Measurements from ENCODE around the gene NEDD4L.

Gene NEDD4L

DNA sequence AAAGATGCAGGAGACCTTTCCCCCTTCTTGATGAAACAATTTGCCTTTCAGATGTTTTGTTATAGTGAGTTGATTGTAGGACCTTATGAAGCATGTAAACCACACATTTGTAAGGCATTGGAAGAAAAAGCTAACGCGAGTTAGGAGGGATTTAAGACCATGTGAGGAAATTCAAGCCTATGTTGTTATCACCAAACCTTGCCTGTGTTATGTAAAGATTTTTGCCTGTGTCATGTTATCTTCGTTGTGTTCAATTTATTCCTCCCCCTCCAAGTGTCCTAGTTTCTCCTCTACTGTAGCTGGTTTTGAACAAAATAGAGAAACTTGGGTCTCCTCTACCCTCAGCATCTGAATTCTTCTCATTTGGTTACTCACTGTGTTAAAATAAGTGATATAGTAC is 173.0 kb downstream of the NEDD4L start:
- no peak for DNase-seq

DNA sequence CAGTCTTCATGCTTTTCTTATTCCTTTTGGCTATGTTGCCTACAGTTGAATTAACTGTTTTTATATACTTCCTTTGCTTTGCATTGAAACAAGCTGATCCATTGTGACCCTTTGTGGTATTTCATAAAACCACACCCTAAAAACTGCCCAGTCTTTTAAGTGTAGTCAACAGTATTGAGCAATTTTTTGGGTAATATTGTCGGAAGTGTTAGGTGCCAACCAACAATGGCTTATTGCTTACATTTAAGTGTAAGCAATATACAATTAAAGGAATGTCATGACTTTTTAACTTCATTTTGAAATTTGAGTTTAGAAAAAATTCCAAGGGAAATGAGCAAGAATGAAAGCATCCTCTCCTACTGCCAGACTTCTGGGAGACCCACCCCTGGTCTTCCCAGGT is 174.1 kb downstream of the NEDD4L start:
- no peak for DNase-seq

DNA sequence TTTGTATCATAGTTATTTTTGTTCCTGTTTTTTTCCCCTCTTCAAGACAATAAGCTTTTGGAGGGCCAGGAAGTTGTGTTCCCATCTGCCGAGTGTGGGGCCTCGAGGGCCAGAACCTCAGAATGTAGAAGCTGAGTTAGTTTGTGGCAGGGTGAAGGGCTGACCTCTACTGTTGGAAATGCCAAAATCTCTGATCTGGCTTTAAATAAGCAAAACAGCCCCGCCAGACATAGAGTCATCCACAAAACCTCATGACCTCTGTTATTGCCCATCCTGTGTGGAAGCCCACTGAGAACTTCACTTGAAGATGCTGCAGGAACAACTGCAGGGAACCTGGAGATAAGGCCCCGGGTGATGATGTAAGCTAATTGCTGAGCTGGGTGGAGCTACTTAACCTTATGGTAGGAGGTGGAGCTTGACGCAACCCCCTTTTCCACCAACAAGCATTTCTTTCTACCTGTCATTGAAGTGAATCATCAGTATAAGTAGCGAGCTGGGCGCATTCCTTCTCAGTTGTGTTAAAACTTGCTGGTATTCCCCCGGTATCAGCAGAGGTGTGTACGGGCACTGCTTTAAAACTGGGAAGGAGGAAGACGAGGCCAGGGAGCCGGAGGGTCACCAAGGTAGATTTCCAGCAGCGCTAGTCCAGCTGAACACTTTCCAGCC is 177.2 kb downstream of the NEDD4L start:
- DNase-seq: no peak

DNA sequence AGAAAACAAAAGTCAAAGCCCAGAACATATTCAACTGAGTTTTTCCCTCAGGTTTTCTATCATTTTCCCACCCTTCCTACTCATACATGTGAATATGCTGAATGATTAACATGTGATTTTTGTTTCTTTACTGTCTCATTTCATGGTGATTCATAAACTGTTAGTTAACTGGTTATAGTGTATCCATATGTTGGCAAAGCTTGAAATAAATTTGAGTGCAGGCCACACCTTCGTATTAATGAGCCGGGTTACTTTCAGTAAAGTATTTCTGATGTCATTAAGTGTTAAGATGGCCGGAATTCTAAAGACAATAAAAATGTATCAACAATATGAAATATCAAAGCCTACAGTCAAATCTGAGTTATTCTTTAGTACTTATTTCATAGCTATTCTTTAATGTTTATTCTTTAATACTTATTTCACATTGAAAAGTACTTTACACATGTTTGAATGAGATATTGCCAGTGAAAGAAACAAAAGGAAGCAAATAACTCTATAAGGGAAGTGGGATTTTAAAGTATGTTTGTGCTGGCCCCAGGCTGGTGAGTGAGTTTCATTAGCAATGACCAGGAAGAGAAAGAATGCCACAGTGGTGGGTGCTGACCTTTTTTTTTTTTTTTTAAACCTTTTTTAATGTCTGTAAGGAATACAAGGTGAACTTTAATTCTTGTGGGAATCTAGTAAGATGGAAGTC is 178.6 kb downstream of the NEDD4L start:
- no peak for DNase-seq

DNA sequence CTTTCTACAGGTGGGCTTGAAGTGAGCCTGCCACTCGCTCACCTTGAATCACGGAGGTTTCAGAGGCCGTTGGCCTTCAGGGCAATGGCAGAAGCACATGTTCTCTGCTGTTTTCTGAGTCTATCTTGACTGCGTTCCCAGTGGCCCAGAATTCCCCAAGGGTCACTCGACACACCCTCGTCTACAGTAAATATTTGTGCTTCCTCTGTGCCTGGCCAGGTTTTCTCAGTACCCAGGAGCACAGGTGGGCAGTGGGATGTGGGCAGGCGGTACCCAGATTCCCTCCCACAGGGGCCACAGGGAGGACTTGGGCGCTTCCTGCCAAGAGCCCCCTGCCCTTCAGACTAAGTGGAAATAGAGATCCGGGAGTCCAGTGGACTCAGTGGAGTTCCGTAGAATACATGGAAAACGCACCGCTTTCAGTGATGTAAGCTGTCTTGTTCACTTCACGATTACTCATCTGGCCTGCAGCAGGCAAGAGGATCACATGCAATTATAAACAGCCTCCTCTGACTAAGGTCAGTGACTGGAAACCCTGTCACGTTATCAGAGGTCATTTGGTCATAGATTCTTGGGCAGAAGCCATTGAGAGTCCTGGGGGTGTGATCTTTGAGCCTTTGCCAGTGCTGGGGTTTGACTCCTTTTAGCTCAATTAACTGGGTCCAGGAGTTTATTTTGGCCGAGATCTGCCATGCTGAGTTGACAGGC is 179.8 kb downstream of the NEDD4L start:
- DNase-seq: no peak

DNA sequence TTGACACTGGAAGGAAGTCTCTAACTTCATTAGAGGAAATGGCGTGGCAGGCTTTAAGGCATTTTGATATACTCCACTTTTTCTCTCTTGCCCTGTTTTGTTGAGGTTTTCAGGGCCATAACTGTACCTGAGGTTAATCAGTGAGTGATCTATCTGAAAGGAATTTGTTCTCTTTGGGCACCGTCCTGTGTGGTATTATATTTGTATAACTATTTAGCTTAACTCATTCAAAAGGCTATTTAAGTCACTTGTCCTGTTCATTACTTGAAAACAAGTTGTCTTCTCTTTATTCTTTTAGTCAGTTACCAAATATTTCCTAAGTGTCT is 180.4 kb downstream of the NEDD4L start:
- DNase-seq: no peak

DNA sequence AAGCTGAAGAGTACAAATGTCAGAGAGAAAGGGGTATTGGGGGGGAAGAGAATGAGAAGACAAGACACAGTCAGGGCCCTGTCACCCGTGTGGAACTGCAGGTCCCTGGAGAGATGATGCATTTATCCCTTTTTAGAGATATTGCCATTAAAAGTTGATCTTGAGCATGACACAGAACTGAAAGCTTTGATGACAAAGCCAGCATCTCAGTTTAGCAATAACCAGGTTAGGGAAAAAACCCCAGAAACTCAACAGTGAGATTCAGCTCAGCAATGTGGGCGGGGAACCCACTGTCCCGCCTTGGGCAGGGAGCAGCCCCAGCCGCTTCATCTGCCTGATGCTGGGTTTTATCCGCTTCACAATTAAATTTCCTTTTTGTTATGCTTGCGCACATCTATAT is 181.1 kb downstream of the NEDD4L start:
- no peak for DNase-seq

DNA sequence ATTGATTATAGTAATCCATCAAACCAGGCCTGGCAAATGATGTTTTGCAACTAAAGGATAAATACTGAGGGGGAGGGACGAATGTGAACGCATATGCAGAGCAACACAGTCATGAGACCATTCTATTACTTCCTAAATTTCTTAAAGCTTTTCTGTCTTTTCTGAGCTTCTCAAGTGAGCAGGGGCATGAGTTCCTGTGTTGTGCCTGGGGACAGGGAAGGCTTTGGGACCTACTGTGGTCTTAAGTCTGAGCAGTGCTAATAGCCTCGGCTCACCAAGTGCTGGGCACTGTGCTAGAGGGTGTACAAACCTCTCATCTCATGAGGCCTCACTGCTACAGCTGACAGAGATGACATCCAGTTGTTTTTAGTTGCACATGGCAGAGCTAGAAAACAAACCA is 182.4 kb downstream of the NEDD4L start:
- DNase-seq: no peak

DNA sequence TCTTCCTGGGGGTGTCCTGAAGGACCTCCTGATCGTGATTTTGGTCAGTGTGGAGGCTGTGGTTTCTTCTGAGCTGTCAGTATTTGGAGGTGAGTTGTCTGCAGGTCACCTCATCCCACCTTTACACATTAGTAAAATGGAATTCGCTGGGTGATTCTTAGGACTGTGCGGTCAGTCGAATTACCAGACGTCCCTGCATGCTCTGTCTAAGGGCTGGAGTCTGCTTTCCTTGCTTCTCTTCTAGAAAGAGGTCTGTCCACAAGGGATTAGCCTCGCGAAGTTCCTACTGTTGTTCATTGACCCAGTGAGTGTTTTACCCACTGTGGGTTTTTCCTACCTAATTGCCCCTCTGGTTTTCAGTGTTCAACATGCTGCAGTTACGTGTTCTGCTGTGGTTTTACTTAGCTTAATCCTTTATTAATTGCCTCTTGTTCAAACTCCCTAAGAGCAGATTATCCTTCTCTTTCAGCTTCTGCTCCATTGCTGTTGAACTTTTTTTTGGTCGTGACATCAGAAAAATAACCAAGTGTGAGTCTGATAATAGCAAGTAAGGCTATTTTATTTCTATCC is 183.4 kb downstream of the NEDD4L start:
- DNase-seq: no peak

DNA sequence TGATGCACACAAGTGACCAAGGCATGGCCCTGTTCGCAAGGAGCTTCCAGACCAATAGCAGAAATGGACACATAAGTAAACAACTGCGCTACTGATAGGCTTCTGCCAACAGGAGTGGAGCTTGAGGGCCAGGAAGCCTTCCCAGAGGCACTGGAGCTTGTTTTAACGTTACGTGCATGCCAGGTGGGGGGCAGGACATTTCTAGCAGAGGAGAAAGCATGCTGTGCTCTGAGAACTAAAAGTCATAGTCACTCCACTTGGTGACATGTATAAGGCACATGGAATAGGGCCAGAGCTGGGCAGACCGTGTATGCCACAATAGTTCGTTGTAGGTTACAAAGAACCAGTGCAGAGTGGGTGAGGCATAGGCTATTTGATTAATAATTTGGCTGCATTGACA is 184.2 kb downstream of the NEDD4L start:
- DNase-seq: no peak

DNA sequence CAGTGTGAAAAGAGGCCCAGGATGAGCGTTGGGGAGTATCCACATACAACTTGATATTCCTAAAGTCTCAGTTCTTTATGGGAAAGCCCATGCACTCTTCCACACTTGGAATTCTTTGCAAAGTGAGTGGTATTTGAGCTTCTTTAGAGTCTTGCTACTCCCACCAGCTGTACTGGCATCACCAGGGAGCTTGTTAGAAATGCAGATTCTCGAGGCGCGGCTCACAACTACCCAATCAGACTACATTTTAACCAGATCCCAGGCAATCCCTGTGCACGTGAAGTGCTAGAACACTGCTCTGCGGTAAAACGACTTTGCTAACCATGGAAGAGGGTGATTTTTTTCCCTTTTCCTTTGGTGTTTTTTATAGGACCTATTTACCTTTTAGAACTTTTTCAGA is 184.7 kb downstream of the NEDD4L start:
- no peak for DNase-seq

DNA sequence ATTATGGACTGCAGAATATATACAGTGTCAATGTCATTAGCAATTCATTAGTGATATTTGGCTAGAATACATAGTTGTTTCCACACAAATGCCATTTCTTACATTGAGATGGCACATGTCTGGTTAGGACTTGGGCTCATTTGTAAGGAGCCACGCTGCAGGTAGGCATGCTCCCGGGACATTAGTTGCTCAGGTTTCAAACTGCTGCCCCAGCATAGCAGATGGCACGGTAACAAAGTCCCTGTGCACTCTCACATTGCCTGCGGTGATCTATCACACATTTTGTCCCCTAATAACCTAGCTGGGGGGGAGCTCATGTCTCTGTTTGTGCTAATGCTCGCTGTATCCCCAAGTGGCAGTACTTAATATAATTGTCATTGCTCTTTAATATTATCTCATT is 185.1 kb downstream of the NEDD4L start:
- no peak for DNase-seq

DNA sequence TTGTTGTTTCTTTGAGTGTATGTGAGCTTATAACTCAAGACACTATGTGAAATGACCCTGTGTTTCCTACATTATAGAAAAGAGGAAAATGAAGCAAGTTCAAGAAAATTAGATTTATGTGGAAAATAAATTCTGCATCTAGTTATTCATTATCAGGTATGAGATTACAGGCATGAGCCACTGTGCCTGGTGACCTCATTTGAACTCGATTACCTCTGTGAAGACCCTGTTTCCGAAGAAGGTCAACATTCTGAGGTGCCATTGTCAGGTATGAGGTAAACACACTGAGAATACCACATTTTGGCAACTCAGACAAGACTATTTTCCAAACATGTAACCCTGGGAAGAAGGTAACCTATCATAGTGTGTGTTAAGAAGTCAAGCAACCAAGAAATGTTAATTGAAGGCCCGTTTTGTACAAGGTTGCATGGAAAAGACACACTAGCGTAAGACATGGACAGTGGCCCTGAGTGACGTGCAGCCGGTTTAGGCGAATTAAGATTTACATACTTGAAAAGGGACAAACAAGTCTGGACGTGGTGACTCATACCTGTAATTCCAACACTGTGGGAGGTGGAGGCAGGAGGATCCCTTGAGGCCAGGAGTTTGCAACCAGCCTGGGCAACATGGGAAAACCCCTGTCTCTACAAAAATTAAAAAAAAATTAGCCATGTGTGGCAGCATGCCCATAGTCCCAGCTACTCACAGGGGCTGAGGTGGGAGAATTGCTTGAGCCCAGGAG is 186.6 kb downstream of the NEDD4L start:
- no peak for DNase-seq

DNA sequence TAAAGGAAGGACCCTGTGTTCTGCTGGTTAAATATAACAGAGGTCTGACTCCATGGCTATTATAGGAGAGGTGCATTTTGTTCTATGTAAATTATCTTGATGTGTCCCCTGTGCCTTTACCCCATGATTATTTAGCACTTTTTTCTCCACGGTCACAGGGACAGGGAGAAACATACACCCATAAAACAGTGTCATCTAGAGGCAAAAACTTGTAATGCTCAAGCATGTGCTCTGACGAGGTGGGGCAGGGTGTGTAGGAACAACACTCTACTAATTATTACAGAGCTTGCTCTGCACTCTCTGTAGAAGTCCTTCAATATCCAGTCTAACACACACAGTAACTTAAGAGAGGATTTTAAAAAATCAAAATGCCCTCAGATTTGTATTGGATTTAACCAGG is 187.9 kb downstream of the NEDD4L start:
- DNase-seq: no peak

DNA sequence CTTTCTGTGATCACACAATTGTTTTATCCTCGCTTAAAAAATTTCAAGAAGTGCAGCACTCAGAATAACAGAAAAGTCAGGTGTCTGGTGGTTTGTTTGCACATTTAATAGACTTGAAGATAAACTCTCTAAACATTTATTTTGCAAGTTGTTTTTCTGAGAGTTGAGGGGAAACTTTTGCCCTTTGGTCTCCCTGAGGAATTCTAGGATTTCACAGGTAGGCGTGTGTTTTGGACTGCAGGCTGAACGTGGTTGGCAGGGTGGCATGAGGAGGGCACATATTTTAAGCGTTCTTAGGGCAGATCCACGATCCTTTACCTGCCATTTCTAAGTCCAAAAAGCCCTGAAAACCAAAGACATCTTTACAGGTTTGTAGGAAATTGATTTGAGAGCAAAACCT is 188.6 kb downstream of the NEDD4L start:
- DNase-seq: no peak

DNA sequence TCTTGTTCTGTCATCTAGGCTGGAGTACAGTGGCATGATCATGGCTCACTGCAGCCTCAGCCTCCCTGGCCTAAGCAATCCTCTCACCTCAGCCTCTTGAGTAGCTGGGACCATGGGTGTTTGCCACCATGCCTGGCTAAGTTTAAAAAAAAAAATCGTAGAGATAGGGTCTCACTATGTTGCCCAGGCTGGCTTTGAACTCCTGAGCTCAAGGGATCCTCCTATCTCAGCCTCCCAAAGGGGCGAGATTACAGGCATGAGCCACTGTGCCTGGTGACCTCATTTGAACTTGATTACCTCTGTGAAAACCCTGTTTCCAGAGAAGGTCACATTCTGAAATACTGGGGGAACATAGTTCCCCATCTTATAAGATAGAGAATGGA is 190.3 kb downstream of the NEDD4L start:
- no peak for DNase-seq

DNA sequence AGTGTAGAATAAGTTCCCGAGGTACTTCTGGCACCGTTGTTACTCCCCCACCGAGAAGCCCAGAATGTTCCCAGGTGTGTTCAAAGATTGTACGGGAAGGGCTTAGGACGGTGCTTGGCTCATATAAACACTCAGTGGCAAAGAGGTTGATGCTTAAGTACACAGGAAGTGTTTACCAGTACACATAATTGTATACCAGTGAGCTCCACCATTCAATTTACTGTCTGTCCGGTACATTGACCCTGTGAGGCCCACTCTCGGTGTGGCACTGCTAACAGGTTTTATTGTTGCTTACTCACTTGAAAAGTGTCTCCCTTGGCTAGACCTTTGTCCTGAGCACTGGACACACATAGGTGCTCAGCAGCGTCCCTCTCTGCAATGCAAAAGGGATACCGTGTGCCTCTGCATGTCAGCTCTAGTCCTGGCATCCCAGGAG is 191.0 kb downstream of the NEDD4L start:
- DNase-seq: no peak

DNA sequence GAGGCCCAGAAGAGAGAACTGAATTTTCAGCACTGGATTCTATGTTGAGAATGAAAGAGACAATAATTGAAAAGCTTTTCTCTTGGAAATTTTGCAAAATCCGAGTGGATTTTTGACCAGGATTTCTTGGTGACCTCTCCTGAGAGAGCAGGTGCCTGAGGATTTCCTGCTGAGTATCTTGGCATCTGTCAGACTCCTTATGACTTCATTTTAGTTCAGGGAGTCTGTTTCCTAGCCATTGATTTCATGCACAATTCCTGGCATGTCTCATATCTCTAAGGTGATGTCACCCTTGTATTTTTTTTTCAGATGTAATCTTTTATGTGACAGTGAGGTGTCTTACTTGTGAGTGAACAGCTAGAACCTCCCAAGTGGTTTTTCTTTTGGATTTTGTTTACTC is 195.9 kb downstream of the NEDD4L start:
- no peak for DNase-seq

DNA sequence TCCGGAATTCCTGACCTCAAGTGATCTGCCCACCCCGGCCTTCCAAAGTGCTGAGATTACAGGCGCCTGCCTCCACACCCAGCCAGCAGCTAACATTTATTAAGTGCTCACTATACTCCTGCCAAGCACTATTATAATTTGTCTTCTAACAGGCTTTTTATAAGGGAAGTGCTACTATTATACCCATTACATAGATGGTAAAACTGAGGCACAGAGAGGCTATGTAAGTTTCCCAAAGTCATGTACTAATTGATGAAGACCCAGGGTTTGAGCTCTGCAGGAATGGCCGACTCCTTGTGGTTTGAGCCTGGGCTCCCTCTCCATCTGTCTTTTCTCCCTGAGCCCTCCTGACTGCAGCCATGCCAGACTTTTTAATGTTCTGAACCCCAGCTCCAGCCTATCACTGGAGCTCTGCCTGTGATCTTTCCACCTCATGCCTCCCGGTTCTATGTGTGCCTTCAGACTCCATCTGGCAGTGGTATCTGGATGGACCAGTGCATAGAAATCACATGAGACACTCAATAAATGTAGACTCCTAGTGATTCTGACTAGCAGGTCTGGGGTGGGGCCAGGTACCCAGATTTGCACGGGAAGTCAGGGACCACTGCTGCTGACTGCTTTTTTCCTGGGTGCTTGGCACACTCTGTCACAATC is 197.1 kb downstream of the NEDD4L start:
- no peak for DNase-seq

DNA sequence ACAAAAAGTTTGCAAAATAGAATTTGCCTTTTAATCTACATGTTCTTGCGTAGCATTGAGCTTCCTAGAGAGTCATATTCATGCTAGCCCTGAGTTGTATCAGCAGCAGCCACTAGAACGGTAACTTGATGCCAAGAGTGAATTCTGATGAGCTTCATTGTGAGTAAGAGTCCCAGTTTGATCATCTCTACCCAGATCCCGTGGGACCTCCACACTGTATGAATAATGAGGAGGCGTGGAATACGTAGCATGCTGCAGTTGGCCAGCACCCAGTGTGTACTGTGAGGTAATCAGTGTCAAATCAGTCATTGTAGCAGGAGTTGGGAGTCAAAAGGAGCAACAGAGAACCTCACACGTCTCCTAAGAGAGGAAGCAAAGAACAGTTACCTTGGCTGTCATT is 197.9 kb downstream of the NEDD4L start:
- no peak for DNase-seq

DNA sequence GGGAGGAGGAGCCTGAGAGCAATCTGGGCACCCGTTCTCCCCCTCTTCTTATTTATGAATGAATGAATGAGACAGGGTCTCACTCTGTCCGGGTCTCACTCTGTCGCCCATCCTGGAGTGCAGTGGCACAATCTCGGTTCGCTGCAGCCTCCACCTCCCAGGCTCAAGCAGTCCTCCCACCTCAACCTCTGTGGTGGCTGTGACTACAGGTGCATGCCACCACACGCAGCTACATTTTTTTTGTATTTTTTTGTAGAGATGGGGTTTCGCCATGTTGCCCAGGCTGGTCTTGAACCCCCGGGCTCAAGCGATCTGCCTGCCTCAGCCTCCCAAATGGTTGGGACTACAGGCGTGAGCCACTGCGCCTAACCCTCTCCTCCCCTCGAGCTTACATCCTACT is 198.4 kb downstream of the NEDD4L start:
- DNase-seq: no peak

DNA sequence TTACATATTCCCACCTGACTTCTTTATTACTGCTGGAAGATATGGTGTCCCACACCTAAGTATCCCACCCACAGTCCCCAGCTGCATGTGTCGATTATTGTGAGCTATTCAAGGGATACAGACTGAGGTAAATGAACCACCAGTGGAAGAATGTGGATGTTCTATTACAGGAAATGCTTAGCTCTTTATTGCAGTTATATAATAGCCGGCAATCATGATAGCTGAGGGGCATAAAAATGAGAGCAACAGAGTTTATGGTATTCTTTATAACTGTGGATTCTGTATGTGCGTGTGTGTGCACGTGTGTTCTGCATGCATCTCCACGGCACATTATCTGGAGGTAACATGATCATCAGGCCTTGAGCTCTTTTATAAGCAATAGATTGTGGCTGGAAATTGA is 198.9 kb downstream of the NEDD4L start:
- no peak for DNase-seq

DNA sequence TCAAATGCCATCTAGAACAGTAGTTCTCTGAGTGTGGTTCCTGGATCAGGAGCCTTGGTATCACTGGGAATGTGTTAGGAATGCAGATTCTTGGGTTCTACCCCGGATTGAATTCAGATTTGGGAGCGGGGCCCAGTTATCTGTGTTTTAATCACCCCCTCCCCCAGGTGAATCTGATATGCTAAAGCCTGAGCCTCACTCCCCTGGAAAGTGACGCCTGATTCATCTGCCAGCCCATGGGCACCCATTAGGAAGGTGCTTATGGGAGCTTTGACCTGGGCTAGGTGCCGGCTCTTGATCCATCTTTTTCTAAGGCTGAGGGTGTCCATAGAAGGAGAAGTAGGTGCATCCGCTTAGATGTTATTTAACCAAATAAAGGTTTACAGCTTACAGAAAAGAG is 199.4 kb downstream of the NEDD4L start:
- DNase-seq: no peak

Data from GF-D8 (cell line).